Measurements from ENCODE around the gene PHF20. TPM values are rescaled to one million over a fixed set of nuclear protein-coding genes. Genes with fewer than 3 reads are reported as not detected.

PHF20 gene
- total and polyA plus RNA-seq, 2 of the 8 experiments (the other 6 are each of a cell fraction or from before 2014, with no cell fraction given): 25.6 to 70.1 TPM

DNA sequence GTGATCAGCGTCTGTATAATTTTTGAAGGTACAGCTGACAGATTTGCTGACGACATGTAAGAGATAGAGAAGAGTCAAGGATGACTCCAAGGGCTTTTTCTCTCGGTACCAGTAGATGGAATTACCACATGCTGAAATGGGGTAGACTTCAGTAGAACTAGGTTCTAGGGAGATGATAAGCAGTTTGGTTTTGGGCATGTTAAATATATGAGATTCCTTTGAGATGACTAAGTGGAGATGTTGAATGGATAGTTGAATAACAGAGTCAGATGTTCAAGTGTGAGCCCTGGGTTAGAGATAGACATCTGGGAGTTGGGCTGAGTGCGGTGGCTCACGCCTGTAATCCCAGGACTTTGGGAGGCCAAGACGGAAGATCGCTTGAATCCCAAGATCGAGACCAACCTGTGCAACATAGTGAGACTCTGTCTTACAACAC, 50.0 kb downstream of the PHF20 start:
- Histone ChIP-seq H4K20me1 (replicated peaks in 1 of 2; ENCODE audit: control insufficient read depth in 1 of 2, insufficient read depth in 2 of 2, low read length in 2 of 2) (peaks cover 2 to 3% of the 10 kb centered on the region in 2 experiments), H3K23me2 (ENCODE audit: low read depth, low read length) (0 out of 2 replicates have a peak, but pooled peaks cover 2% of the 10 kb centered on the region), H3K79me1 (ENCODE audit: low read depth, low read length) (peaks cover 6% of the 10 kb centered on the region; the same call in 1 of the 2 replicates), H3K4ac (replicated peaks; ENCODE audit: insufficient read length, low read depth, low read length) (no peak overlapping the region), H3K9ac (replicated peaks in 1 of 4; ENCODE audit: extremely low read depth in 1 of 4, low read depth in 3 of 4, low read length in 3 of 4) (no peak overlapping the region), H3K27me3 (replicated peaks in 1 of 4; ENCODE audit: control insufficient read depth in 3 of 4, extremely low read depth in 1 of 4, insufficient read depth in 3 of 4, low read length in 3 of 4) (no peaks in the 10 kb centered on the region), H2BK15ac (ENCODE audit: low read length) (no peak overlapping the region), H4K5ac (ENCODE audit: insufficient read length, low read depth, low read length) (no peak overlapping the region), H3K4me1 (replicated peaks in 1 of 4; ENCODE audit: control insufficient read depth in 3 of 4, insufficient read depth in 4 of 4, low read length in 3 of 4) (no peaks in the 10 kb centered on the region), H3K79me2 (ENCODE audit: control insufficient read depth in 1 of 2, insufficient read depth in 2 of 2, low read length in 2 of 2) (0 out of 4 replicates have a peak, but pooled peaks cover 0 to 3% of the 10 kb centered on the region in 2 experiments), H3K56ac (replicated peaks; ENCODE audit: insufficient read length, low read depth, low read length) (no peak overlapping the region), H2AK5ac (ENCODE audit: low read depth, low read length) (no peak overlapping the region), H3K23ac (ENCODE audit: insufficient read length) (no peak overlapping the region), H3K9me3 (ENCODE audit: insufficient read depth in 2 of 2, low read depth in 1 of 2, low read length in 1 of 2) (no peaks in the 10 kb centered on the region), H2AFZ (ENCODE audit: low read length) (no peak overlapping the region), H3K4me2 (ENCODE audit: insufficient read depth in 1 of 2, low read depth in 2 of 2, low read length in 2 of 2) (no peak overlapping the region), H4K8ac (ENCODE audit: extremely low read depth, insufficient read depth, low read length) (no peak overlapping the region), H3K36me3 (ENCODE audit: control insufficient read depth in 2 of 4, insufficient read depth in 4 of 4, low read length in 3 of 4) (no peaks in the 10 kb centered on the region; a peak in 2 of 8 replicates), H2BK120ac (replicated peaks; ENCODE audit: low read depth, low read length) (no peak overlapping the region), H3K27ac (ENCODE audit: low read depth, low read length) (no peak overlapping the region), H4K91ac (replicated peaks; ENCODE audit: insufficient read length, low read length) (no peak overlapping the region), H3K14ac (ENCODE audit: insufficient read length) (no peak overlapping the region), H3K18ac (ENCODE audit: extremely low read depth, low read length) (no peak overlapping the region), H2BK20ac (ENCODE audit: low read length) (no peak overlapping the region), H3K4me3 (ENCODE audit: extremely low read depth in 1 of 4, insufficient read depth in 2 of 4, low read depth in 3 of 4, low read length in 4 of 4) (no peak overlapping the region), H2BK5ac (ENCODE audit: low read depth, low read length) (no peak overlapping the region), H2BK12ac (ENCODE audit: low read depth, low read length) (no peak overlapping the region)
- TF ChIP-seq NRF1 (IDR thresholded peaks at IDR 0.05; ENCODE audit: low read depth, low read length) (no peak), YY1 (IDR thresholded peaks at IDR 0.05; ENCODE audit: low read depth, low read length) (no peak), SP2 (IDR thresholded peaks at IDR 0.05; ENCODE audit: low read length) (no peak), BACH1 (IDR thresholded peaks at IDR 0.05; ENCODE audit: low read length) (no peak), RNF2 (IDR thresholded peaks at IDR 0.05; ENCODE audit: borderline replicate concordance, low read depth, low read length, missing control alignments, poor library complexity, severe bottlenecking) (no peak), CBX5 (IDR thresholded peaks at IDR 0.05; ENCODE audit: low read depth, low read length) (no peak), TBP (IDR thresholded peaks at IDR 0.05; ENCODE audit: low read depth, low read length) (no peak), EP300 (IDR thresholded peaks at IDR 0.05; ENCODE audit: borderline replicate concordance in 1 of 2, low read depth in 2 of 2, low read length in 2 of 2) (no peak)
- TF ChIP-seq, protein P1, sequence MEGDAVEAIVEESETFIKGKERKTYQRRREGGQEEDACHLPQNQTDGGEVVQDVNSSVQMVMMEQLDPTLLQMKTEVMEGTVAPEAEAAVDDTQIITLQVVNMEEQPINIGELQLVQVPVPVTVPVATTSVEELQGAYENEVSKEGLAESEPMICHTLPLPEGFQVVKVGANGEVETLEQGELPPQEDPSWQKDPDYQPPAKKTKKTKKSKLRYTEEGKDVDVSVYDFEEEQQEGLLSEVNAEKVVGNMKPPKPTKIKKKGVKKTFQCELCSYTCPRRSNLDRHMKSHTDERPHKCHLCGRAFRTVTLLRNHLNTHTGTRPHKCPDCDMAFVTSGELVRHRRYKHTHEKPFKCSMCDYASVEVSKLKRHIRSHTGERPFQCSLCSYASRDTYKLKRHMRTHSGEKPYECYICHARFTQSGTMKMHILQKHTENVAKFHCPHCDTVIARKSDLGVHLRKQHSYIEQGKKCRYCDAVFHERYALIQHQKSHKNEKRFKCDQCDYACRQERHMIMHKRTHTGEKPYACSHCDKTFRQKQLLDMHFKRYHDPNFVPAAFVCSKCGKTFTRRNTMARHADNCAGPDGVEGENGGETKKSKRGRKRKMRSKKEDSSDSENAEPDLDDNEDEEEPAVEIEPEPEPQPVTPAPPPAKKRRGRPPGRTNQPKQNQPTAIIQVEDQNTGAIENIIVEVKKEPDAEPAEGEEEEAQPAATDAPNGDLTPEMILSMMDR (IDR thresholded peaks at IDR 0.05; ENCODE audit: control extremely low read depth in 1 of 3, insufficient read depth in 1 of 3, low read depth in 1 of 3, low read length in 3 of 3): no peak
- FAIRE-seq (no peak), DNase-seq (ENCODE audit: low read depth in 1 of 2, low spot score in 2 of 2) (no peak)
- ChIA-PET CTCF (ENCODE audit: partially characterized antibody) (interaction anchor here (0.6 to 0.9 kb wide), 2 partner anchors 62 to 172 kb away, joined by 3 to 4 read pairs; no protein-coding TSS in a partner anchor), POLR2A (ENCODE audit: partially characterized antibody) (interaction anchor here (1.1 kb wide), 1 partner anchor 34 kb away, joined by 3 read pairs; no protein-coding TSS in a partner anchor)
- 90% methylated on average over 8 of the region's 8 CpGs; no CpG with 5 or more reads in 1 of the 2 experiments for WGBS, 2 experiments (ENCODE audit: extremely low coverage in 1 of 2, insufficient coverage in 1 of 2, insufficient read length in 1 of 2, insufficient replicate concordance in 2 of 2, low coverage in 1 of 2, low lambda C conversion rate in 2 of 2, missing lambda C conversion rate in 1 of 2)
